HG02973 (cell line): ENCODE data around the gene MOXD1.

Experiments
- ATAC-seq: cut with Tn5 transposase; IDR thresholded peaks from one replicate; pipeline ENCODE4 v1.9.1; 2021; ENCODE audit warnings: moderate library complexity; ENCODE audit not compliant: unreplicated experiment

The MOXD1 gene

GRCh38 chr6:132246632-132247270 lies 154.5 kb downstream of the MOXD1 start:
- ATAC-seq, result no peak

- no peak for ATAC-seq
Observed at GRCh38 chr6:132246120-132246617, 155.1 kb downstream of the MOXD1 start.
